ENCODE results near the gene HUS1. TPM values are rescaled to one million over a fixed set of nuclear protein-coding genes. Genes with fewer than 3 reads are reported as not detected.

Gene HUS1
- total RNA-seq, 1 donor from 2014 or later, result 34.5 TPM

DNA sequence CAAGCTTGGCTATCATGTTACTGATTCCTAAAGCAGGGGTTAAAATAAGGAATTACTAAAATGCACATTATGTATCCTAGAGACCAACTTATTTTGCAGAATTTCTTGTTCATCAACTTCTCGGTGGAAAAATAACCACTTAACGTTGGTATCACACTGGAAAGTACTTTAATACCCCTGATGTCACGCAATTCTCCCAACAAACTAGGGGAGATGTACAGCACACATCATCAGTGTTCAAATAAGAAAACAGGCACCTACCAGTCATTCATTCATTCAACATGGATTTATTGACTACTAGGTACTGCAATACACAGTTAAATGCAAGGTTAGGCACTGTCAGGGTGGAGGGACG lies 648 bp downstream of the HUS1 start:
- intact Hi-C loops (cut with DNase I), result no loop called here

DNA sequence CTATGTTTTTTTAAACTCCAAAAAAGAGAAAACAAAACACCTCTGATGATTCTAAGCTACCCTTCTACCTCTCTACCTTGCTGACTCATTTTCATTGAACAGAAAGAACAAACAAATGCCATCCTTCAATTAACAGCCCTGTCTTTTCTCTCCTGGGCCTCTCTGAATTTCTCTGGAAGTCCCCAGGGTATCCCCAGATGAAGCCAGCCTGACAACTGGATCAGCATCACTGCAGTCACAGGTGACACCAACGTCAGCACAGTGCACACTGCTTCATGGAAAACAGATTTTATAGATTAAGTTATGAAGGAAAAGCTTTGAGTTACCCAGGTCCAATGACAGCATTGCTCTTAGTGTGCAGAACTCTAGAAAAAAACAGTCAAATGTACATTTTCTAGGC lies 5.7 kb downstream of the HUS1 start:
- DNase-seq (no peak), ATAC-seq (no peak)
- intact Hi-C loops (cut with DNase I), result no loop called here
- Histone ChIP-seq H3K27ac (no peak overlapping the region), H3K9me3 (no peaks in the 10 kb centered on the region), H3K4me1 (peaks cover 17% of the 10 kb centered on the region), H3K4me3 (no peak overlapping the region), H3K27me3 (no peaks in the 10 kb centered on the region), H3K36me3 (peaks cover 75% of the 10 kb centered on the region)
- TF ChIP-seq, protein P1, sequence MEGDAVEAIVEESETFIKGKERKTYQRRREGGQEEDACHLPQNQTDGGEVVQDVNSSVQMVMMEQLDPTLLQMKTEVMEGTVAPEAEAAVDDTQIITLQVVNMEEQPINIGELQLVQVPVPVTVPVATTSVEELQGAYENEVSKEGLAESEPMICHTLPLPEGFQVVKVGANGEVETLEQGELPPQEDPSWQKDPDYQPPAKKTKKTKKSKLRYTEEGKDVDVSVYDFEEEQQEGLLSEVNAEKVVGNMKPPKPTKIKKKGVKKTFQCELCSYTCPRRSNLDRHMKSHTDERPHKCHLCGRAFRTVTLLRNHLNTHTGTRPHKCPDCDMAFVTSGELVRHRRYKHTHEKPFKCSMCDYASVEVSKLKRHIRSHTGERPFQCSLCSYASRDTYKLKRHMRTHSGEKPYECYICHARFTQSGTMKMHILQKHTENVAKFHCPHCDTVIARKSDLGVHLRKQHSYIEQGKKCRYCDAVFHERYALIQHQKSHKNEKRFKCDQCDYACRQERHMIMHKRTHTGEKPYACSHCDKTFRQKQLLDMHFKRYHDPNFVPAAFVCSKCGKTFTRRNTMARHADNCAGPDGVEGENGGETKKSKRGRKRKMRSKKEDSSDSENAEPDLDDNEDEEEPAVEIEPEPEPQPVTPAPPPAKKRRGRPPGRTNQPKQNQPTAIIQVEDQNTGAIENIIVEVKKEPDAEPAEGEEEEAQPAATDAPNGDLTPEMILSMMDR (IDR thresholded peaks at IDR 0.05), result no peak

More for the DNA sequence above, 648 bp downstream of the HUS1 start:
- H3K27ac ChIP-seq, result peak overlapping the region; percentile 82
- H3K4me3 ChIP-seq, result peak overlapping the region; percentile 80
- H3K36me3 ChIP-seq, result peaks cover 46% of the 10 kb centered on the region
- ATAC-seq (no peak), DNase-seq (no peak)
- H3K4me1 ChIP-seq, result peaks cover 11% of the 10 kb centered on the region
- H3K27me3 ChIP-seq, result no peaks in the 10 kb centered on the region
- no peaks in the 10 kb centered on the region for H3K9me3 ChIP-seq
- TF ChIP-seq, protein P1 (IDR thresholded peaks at IDR 0.05), result no peak

GRCh38 chr7:47970761-47971160 lies 8.7 kb downstream of the HUS1 start:
- Histone ChIP-seq H3K36me3 (peaks cover 79% of the 10 kb centered on the region), H3K4me1 (peaks cover 7% of the 10 kb centered on the region), H3K27me3 (no peaks in the 10 kb centered on the region), H3K9me3 (no peaks in the 10 kb centered on the region), H3K27ac (peak overlapping the region; percentile 71), H3K4me3 (no peak overlapping the region)
- TF ChIP-seq, protein P1 (IDR thresholded peaks at IDR 0.05), result no peak
- ATAC-seq (no peak), DNase-seq (no peak)
- intact Hi-C loops (cut with DNase I), result no loop called here

- ATAC-seq (peak; percentile 81), DNase-seq (no peak)
- Histone ChIP-seq H3K4me3 (no peak overlapping the region), H3K9me3 (no peaks in the 10 kb centered on the region), H3K27me3 (no peaks in the 10 kb centered on the region), H3K4me1 (peaks cover 7% of the 10 kb centered on the region), H3K36me3 (peaks cover 79% of the 10 kb centered on the region), H3K27ac (peak overlapping the region; percentile 38)
- intact Hi-C loops (cut with DNase I), result no loop called here
- TF ChIP-seq, protein P1 (IDR thresholded peaks at IDR 0.05), result peak; percentile 85
These were observed 10.3 kb downstream of the HUS1 start for GRCh38 chr7:47968847-47969774.

- no peak overlapping the region for H3K4me3 ChIP-seq
- no peak for ATAC-seq
- TF ChIP-seq, protein P1 (IDR thresholded peaks at IDR 0.05), result no peak
- no peak overlapping the region for H3K27ac ChIP-seq
- intact Hi-C loops (cut with DNase I), result no loop called here
- peaks cover 7% of the 10 kb centered on the region for H3K4me1 ChIP-seq
- no peaks in the 10 kb centered on the region for H3K27me3 ChIP-seq
- no peak for DNase-seq
- H3K36me3 ChIP-seq, result peaks cover 79% of the 10 kb centered on the region
- no peaks in the 10 kb centered on the region for H3K9me3 ChIP-seq
These were observed 11.7 kb downstream of the HUS1 start for GRCh38 chr7:47967708-47968107.
